ENCODE results near the gene TWIST2. TPM values are rescaled to one million over a fixed set of nuclear protein-coding genes. Genes with fewer than 3 reads are reported as not detected.

TWIST2 gene
- total RNA-seq, 2 donors from 2014 or later: 41.4 to 62.1 TPM

- TF ChIP-seq, protein P1, sequence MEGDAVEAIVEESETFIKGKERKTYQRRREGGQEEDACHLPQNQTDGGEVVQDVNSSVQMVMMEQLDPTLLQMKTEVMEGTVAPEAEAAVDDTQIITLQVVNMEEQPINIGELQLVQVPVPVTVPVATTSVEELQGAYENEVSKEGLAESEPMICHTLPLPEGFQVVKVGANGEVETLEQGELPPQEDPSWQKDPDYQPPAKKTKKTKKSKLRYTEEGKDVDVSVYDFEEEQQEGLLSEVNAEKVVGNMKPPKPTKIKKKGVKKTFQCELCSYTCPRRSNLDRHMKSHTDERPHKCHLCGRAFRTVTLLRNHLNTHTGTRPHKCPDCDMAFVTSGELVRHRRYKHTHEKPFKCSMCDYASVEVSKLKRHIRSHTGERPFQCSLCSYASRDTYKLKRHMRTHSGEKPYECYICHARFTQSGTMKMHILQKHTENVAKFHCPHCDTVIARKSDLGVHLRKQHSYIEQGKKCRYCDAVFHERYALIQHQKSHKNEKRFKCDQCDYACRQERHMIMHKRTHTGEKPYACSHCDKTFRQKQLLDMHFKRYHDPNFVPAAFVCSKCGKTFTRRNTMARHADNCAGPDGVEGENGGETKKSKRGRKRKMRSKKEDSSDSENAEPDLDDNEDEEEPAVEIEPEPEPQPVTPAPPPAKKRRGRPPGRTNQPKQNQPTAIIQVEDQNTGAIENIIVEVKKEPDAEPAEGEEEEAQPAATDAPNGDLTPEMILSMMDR (IDR thresholded peaks at IDR 0.05): no peak
- no peak overlapping the region for H3K4me3 ChIP-seq
- no peaks in the 10 kb centered on the region for H3K4me1 ChIP-seq (ENCODE audit: control insufficient read depth in 1 of 2, low read depth in 2 of 2)
- ATAC-seq (ENCODE audit: insufficient number of reproducible peaks, low FRiP score, low read depth) (no peak), DNase-seq (ENCODE audit: low spot score) (no peak)
- H3K27ac ChIP-seq: no peak overlapping the region
- no peaks in the 10 kb centered on the region for H3K36me3 ChIP-seq
- peaks cover 4% of the 10 kb centered on the region for H3K27me3 ChIP-seq (replicated peaks; ENCODE audit: insufficient read depth)
- no peaks in the 10 kb centered on the region for H3K9me3 ChIP-seq
Observed at GRCh38 chr2:238834982-238835381, 12.9 kb upstream of the TWIST2 start.

GRCh38 chr2:238835726-238836301 is 12.1 kb upstream of the TWIST2 start:
- TF ChIP-seq, protein P1 (IDR thresholded peaks at IDR 0.05): no peak
- Histone ChIP-seq H3K36me3 (no peaks in the 10 kb centered on the region), H3K4me3 (no peak overlapping the region), H3K9me3 (no peaks in the 10 kb centered on the region), H3K27ac (no peak overlapping the region), H3K27me3 (replicated peaks; ENCODE audit: insufficient read depth) (peaks cover 4% of the 10 kb centered on the region), H3K4me1 (ENCODE audit: control insufficient read depth in 1 of 2, low read depth in 2 of 2) (no peaks in the 10 kb centered on the region)
- DNase-seq (ENCODE audit: low spot score): no peak
- ATAC-seq (ENCODE audit: insufficient number of reproducible peaks, low FRiP score, low read depth): no peak

- TF ChIP-seq, protein P1 (IDR thresholded peaks at IDR 0.05): no peak
- H3K4me1 ChIP-seq (ENCODE audit: control insufficient read depth in 1 of 2, low read depth in 2 of 2): no peaks in the 10 kb centered on the region
- no peak overlapping the region for H3K4me3 ChIP-seq
- H3K36me3 ChIP-seq: no peaks in the 10 kb centered on the region
- H3K9me3 ChIP-seq: no peaks in the 10 kb centered on the region
- no peak overlapping the region for H3K27ac ChIP-seq
- DNase-seq (ENCODE audit: low spot score): no peak
- no peak for ATAC-seq (ENCODE audit: insufficient number of reproducible peaks, low FRiP score, low read depth)
- peaks cover 4% of the 10 kb centered on the region for H3K27me3 ChIP-seq (replicated peaks; ENCODE audit: insufficient read depth)
Observed at GRCh38 chr2:238838786-238839327, 9.0 kb upstream of the TWIST2 start.

GRCh38 chr2:238839428-238839827 is 8.5 kb upstream of the TWIST2 start:
- Histone ChIP-seq H3K9me3 (no peaks in the 10 kb centered on the region), H3K27me3 (replicated peaks; ENCODE audit: insufficient read depth) (peaks cover 4% of the 10 kb centered on the region), H3K4me3 (no peak overlapping the region), H3K4me1 (ENCODE audit: control insufficient read depth in 1 of 2, low read depth in 2 of 2) (no peaks in the 10 kb centered on the region), H3K27ac (no peak overlapping the region), H3K36me3 (no peaks in the 10 kb centered on the region)
- DNase-seq (ENCODE audit: low spot score) (no peak), ATAC-seq (ENCODE audit: insufficient number of reproducible peaks, low FRiP score, low read depth) (no peak)
- TF ChIP-seq, protein P1 (IDR thresholded peaks at IDR 0.05): no peak

DNA sequence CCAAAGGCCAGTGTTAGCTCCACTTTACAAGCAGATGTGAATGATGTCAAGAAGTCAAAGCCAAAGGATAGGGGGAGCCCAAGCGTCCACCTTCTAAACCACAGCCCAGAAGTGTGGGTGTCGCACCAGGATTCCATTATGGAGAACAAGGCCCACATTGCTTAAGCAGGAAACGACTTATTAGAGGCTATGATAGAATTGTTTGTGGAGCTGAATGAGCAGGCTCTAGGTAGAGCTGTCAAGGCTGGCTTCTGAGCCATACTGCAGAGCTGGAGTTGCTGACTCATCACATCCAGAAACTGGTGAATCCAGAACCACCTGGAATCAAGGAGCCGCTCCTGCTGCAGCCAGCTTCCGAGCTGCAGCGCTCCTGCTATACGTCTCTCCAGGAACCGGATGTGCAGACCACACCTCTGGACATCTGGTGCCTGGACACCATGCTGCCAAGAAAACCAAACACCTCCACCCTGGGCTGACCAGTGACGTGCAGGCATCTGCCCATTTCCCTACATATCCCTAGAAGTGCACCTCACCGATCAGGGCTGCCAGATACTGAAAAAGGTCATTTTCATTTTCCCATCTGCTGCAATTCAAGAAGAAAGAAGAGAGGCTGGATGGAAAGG is 6.2 kb upstream of the TWIST2 start:
- ATAC-seq (ENCODE audit: insufficient number of reproducible peaks, low FRiP score, low read depth): no peak
- no peak for DNase-seq (ENCODE audit: low spot score)
- TF ChIP-seq, protein P1 (IDR thresholded peaks at IDR 0.05): no peak
- Histone ChIP-seq H3K4me1 (ENCODE audit: control insufficient read depth in 1 of 2, low read depth in 2 of 2) (peaks cover 2 to 3% of the 10 kb centered on the region in 2 donors), H3K4me3 (no peak overlapping the region), H3K36me3 (no peaks in the 10 kb centered on the region), H3K27me3 (replicated peaks; ENCODE audit: insufficient read depth) (no peaks in the 10 kb centered on the region), H3K27ac (no peak overlapping the region), H3K9me3 (no peaks in the 10 kb centered on the region)

Data from thoracic aorta (tissue), 2 donors.